HFFc6 (cell line): Measurements from ENCODE around the gene FARS2. TPM values are rescaled to one million over a fixed set of nuclear protein-coding genes. Genes with fewer than 3 reads are reported as not detected.
A peak's percentile ranks its signal among the peaks of the same experiment; 100 is the strongest.

Experiments used
- DNase-seq: peaks from one replicate; pipeline ENCODE4 v3.0.0-alpha.2; 2018
- H3K27ac Mint-ChIP-seq: 2 replicates; pipeline ENCODE4 v1.8.0; 2020; ENCODE audit warnings: mild to moderate bottlenecking, mixed read lengths
- H3K27me3 Mint-ChIP-seq: 2 replicates; pipeline ENCODE4 v1.8.0; 2021; ENCODE audit warnings: mild to moderate bottlenecking, moderate library complexity, mixed read lengths; ENCODE audit not compliant: insufficient read depth
- H3K36me3 Mint-ChIP-seq: 2 replicates; pipeline ENCODE4 v1.8.0; 2021; ENCODE audit warnings: low read depth, mixed read lengths
- H3K4me1 Mint-ChIP-seq: 2 replicates; pipeline ENCODE4 v1.8.0; 2020; ENCODE audit warnings: low read depth, mixed read lengths
- H3K4me3 Mint-ChIP-seq: 2 replicates; pipeline ENCODE4 v1.8.0; 2020; ENCODE audit warnings: mild to moderate bottlenecking, moderate library complexity, mixed read lengths
- H3K9me3 Mint-ChIP-seq: 2 replicates; pipeline ENCODE4 v1.8.0; 2020; ENCODE audit warnings: mild to moderate bottlenecking, mixed read lengths
- CTCF ChIP-seq: fragments of 200-600 bp; sonication (generic); IDR thresholded peaks from 2 replicates; pipeline ENCODE4 v1.5.0; 2021; ENCODE audit warnings: antibody characterized with exemption, mild to moderate bottlenecking
- total RNA-seq, 6 experiments: library from RNA; stranded (reverse); fragmentation: NEBNext Ultra II Directional; extraction: Animal tissue kit (Norgen Biotek cat#: 25700); gene quantifications; 2 replicates in 1 of 6; 3 replicates in 5 of 6; pipeline ENCODE4 v1.2.3, GENCODE V29; 2021

The FARS2 gene
- total RNA-seq, 6 experiments from 2014 or later: 11.5 to 16.4 (median 13.1) TPM

DNA sequence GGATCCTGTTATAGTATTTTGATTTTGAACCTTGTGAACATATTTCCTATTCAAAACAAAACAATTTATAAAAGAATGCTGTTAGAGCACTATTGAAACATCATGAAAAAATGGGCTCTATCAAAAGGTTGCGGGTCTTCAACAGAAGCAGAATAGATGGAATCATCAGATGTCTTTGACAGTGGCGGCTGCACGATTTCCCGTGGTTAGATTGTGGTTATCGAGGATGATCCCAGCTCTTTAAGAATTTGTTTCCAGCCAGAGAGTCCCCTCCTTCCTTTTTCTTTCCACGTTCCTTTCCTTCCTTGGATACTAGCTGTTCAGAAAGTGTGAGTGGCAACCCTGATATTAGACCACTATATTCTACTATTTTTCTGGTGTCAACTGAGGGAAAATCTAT lies 163.4 kb downstream of the FARS2 start:
- Mint-ChIP-seq H3K9me3 (no peaks in the 10 kb centered on the region), H3K4me3 (no peak overlapping the region), H3K36me3 (no peaks in the 10 kb centered on the region), H3K27me3 (no peaks in the 10 kb centered on the region), H3K4me1 (peaks cover 18% of the 10 kb centered on the region), H3K27ac (no peak overlapping the region)
- no peak for DNase-seq
- TF ChIP-seq CTCF: no peak

- H3K9me3 Mint-ChIP-seq: no peaks in the 10 kb centered on the region
- no peaks in the 10 kb centered on the region for H3K36me3 Mint-ChIP-seq
- TF ChIP-seq CTCF: no peak
- H3K4me1 Mint-ChIP-seq: peaks cover 18% of the 10 kb centered on the region
- H3K27ac Mint-ChIP-seq: no peak overlapping the region
- H3K4me3 Mint-ChIP-seq: no peak overlapping the region
- DNase-seq: no peak
- no peaks in the 10 kb centered on the region for H3K27me3 Mint-ChIP-seq
Measured at GRCh38 chr6:5425267-5425666, 164.0 kb downstream of the FARS2 start.

- H3K4me3 Mint-ChIP-seq: no peak overlapping the region
Measured at GRCh38 chr6:5425797-5426196, 164.5 kb downstream of the FARS2 start.

GRCh38 chr6:5427586-5427985 lies 166.3 kb downstream of the FARS2 start:
- Mint-ChIP-seq H3K9me3 (no peaks in the 10 kb centered on the region), H3K27me3 (no peaks in the 10 kb centered on the region), H3K36me3 (no peaks in the 10 kb centered on the region)

More at GRCh38 chr6:5425797-5426196, 164.5 kb downstream of the FARS2 start:
- Mint-ChIP-seq H3K36me3 (no peaks in the 10 kb centered on the region), H3K27ac (no peak overlapping the region), H3K4me1 (peaks cover 18% of the 10 kb centered on the region), H3K9me3 (no peaks in the 10 kb centered on the region), H3K27me3 (no peaks in the 10 kb centered on the region)
- DNase-seq: no peak
- TF ChIP-seq CTCF: no peak

DNA sequence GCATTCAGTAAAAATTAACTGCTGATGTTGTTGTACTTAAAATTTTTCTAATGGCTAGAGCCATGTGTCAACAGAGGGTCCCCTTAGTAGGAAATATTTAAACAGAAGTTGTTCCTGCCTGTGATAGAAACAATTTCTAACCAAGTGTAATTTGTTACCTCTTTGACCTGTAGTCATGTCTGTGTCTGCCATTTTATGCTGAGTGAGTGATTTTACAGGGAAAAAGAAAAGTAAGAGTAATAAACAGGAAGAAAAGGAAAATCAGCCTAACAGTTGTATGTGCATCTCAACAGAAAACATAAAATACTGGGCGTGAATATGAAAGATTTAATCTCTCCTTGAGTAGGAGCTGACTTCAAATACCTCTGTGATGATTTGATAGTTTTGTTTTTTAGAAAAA lies 172.0 kb downstream of the FARS2 start:
- Mint-ChIP-seq H3K36me3 (peaks cover 7% of the 10 kb centered on the region), H3K4me3 (no peak overlapping the region), H3K27me3 (no peaks in the 10 kb centered on the region; the same call in 1 of the 2 replicates), H3K9me3 (no peaks in the 10 kb centered on the region), H3K27ac (no peak overlapping the region), H3K4me1 (peaks cover 31% of the 10 kb centered on the region)
- no peak for DNase-seq
- no peak for TF ChIP-seq CTCF

More at GRCh38 chr6:5427586-5427985, 166.3 kb downstream of the FARS2 start:
- Mint-ChIP-seq H3K27ac (no peak overlapping the region), H3K4me3 (no peak overlapping the region), H3K4me1 (peaks cover 12% of the 10 kb centered on the region; the same call in 1 of the 2 replicates)
- DNase-seq: no peak
- no peak for TF ChIP-seq CTCF

DNA sequence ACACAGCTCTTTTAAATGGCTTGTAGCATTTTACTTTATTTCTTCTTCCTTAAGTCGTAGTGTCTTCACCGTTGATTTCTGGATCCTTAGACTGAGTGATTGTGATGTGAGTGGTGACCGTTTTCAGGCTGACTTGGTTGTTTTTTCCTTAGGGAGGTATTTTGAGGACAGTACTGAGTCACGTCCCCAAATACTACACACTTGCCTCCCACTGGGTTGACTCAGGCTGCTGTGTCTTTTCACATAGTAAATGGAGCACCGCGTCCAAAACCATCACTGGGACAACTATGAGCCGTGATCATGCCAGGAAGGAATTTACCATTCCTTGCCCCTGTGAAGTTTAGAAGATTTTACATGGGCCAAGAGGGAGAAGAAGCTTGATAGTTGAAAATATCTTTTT lies 174.1 kb downstream of the FARS2 start:
- peaks cover 7% of the 10 kb centered on the region for H3K36me3 Mint-ChIP-seq
- peak; percentile 33 for DNase-seq
- H3K27ac Mint-ChIP-seq: peak overlapping the region; percentile 59; the same call in 1 of the 2 replicates
- TF ChIP-seq CTCF: no peak
- H3K27me3 Mint-ChIP-seq: no peaks in the 10 kb centered on the region; the same call in 1 of the 2 replicates
- peaks cover 37% of the 10 kb centered on the region for H3K4me1 Mint-ChIP-seq
- H3K9me3 Mint-ChIP-seq: no peaks in the 10 kb centered on the region
- H3K4me3 Mint-ChIP-seq: peak overlapping the region; percentile 40; the same call in 1 of the 2 replicates
